OCI-LY3 (cell line): ENCODE data around the gene TEX26.

Experiments used
- H2AFZ ChIP-seq: fragments of 200-600, 300-600 bp; shearing (Covaris generic); 2 replicates; pipeline ENCODE4 v1.6.0; 2014; ENCODE audit warnings: antibody characterized with exemption, low read depth, low read length
- H3K27ac ChIP-seq: fragments of 200-600, 300-600 bp; sonication (generic); 2 replicates; pipeline ENCODE4 v1.5.1; 2014; ENCODE audit warnings: mild to moderate bottlenecking, low read length, moderate library complexity, mixed read lengths
- H3K27me3 ChIP-seq: fragments of 200-600, 300-600 bp; sonication (generic); 2 replicates; pipeline ENCODE4 v1.6.1; 2014; ENCODE audit warnings: low read depth, low read length, mixed read lengths
- H3K36me3 ChIP-seq: fragments of 200-600, 300-600 bp; sonication (generic); replicated peaks from 2 replicates; pipeline ENCODE3; 2014; ENCODE audit warnings: low read depth, low read length, mixed read lengths
- H3K4me1 ChIP-seq: fragments of 300-600, 200-600 bp; sonication (generic); 2 replicates; pipeline ENCODE4 v1.6.1; 2014; ENCODE audit warnings: low read length, mixed read lengths
- H3K4me2 ChIP-seq: fragments of 200-600, 300-600 bp; sonication (generic); 2 replicates; pipeline ENCODE4 v1.6.1; 2014; ENCODE audit warnings: low read length, mixed read lengths
- H3K4me3 ChIP-seq: fragments of 300-600, 200-600 bp; sonication (generic); 2 replicates; pipeline ENCODE4 v1.5.1; 2014; ENCODE audit warnings: antibody characterized with exemption, mild to moderate bottlenecking, low read length, moderate library complexity
- H3K79me2 ChIP-seq: fragments of 300-600, 200-600 bp; shearing (Covaris generic); 2 replicates; pipeline ENCODE4 v1.6.1; 2014; ENCODE audit warnings: mild to moderate bottlenecking, low read length, mixed read lengths
- H3K9ac ChIP-seq: fragments of 300-600, 200-600 bp; shearing (Covaris generic); 2 replicates; pipeline ENCODE4 v1.6.0; 2014; ENCODE audit warnings: mild to moderate bottlenecking, low read length, moderate library complexity
- H3K9me3 ChIP-seq: fragments of 200-600, 300-600 bp; shearing (Covaris generic); 2 replicates; pipeline ENCODE4 v1.6.1; 2014; ENCODE audit warnings: low read length, mixed read lengths; ENCODE audit not compliant: insufficient read depth
- H4K20me1 ChIP-seq: fragments of 200-600, 300-600 bp; sonication (generic); 2 replicates; pipeline ENCODE4 v1.6.1; 2016; ENCODE audit warnings: low read length, mixed read lengths; ENCODE audit not compliant: insufficient read depth
- CTCF ChIP-seq: fragments of 200-600, 300-600 bp; sonication (generic); IDR thresholded peaks from 2 replicates; pipeline ENCODE4 v1.5.1; 2014; ENCODE audit warnings: antibody characterized with exemption, low read length, low read depth
- EZH2phosphoT487 ChIP-seq: fragments of 200-600 bp; shearing (Covaris generic); IDR thresholded peaks from 2 replicates; pipeline ENCODE4 v1.6.1; 2018; ENCODE audit warnings: antibody characterized with exemption, mixed run types, low read depth

The TEX26 gene

GRCh38 chr13:30966101-30966500 lies 33.6 kb downstream of the TEX26 start:
- H3K9me3 ChIP-seq = no peaks in the 10 kb centered on the region
- peaks cover 85% of the 10 kb centered on the region for H3K27me3 ChIP-seq
- no peaks in the 10 kb centered on the region for H3K4me1 ChIP-seq
- no peak overlapping the region for H3K4me3 ChIP-seq
- H3K4me2 ChIP-seq = no peak overlapping the region
- no peaks in the 10 kb centered on the region for H3K36me3 ChIP-seq
- H3K27ac ChIP-seq = no peak overlapping the region
- no peak for TF ChIP-seq EZH2phosphoT487
- no peak for TF ChIP-seq CTCF
- no peak overlapping the region for H2AFZ ChIP-seq
- no peaks in the 10 kb centered on the region for H3K79me2 ChIP-seq
- H3K9ac ChIP-seq = no peak overlapping the region
- H4K20me1 ChIP-seq = no peaks in the 10 kb centered on the region

GRCh38 chr13:30968846-30969245 lies 36.4 kb downstream of the TEX26 start:
- Histone ChIP-seq H3K27ac (no peak overlapping the region), H3K27me3 (peaks cover 90% of the 10 kb centered on the region), H3K9ac (no peak overlapping the region), H3K4me3 (no peak overlapping the region), H3K9me3 (no peaks in the 10 kb centered on the region), H3K4me2 (no peak overlapping the region), H3K79me2 (no peaks in the 10 kb centered on the region), H2AFZ (no peak overlapping the region), H4K20me1 (no peaks in the 10 kb centered on the region), H3K36me3 (no peaks in the 10 kb centered on the region), H3K4me1 (no peaks in the 10 kb centered on the region)
- no peak for TF ChIP-seq CTCF
- TF ChIP-seq EZH2phosphoT487 = no peak

GRCh38 chr13:30971575-30971974 lies 39.1 kb downstream of the TEX26 start:
- peaks cover 7% of the 10 kb centered on the region; the same call in 1 of the 2 replicates for H3K4me1 ChIP-seq
- H2AFZ ChIP-seq = no peak overlapping the region
- H3K27ac ChIP-seq = no peak overlapping the region
- no peak overlapping the region for H3K9ac ChIP-seq
- no peaks in the 10 kb centered on the region for H3K36me3 ChIP-seq
- H4K20me1 ChIP-seq = no peaks in the 10 kb centered on the region
- H3K27me3 ChIP-seq = peaks cover 73% of the 10 kb centered on the region
- H3K9me3 ChIP-seq = no peaks in the 10 kb centered on the region
- no peak overlapping the region for H3K4me3 ChIP-seq
- no peak overlapping the region for H3K4me2 ChIP-seq
- no peaks in the 10 kb centered on the region for H3K79me2 ChIP-seq
- TF ChIP-seq CTCF (no peak), EZH2phosphoT487 (no peak)

- H3K9ac ChIP-seq = no peak overlapping the region
- H3K4me1 ChIP-seq = peaks cover 7% of the 10 kb centered on the region; the same call in 1 of the 2 replicates
- no peaks in the 10 kb centered on the region for H3K9me3 ChIP-seq
- no peaks in the 10 kb centered on the region for H3K79me2 ChIP-seq
- H2AFZ ChIP-seq = no peak overlapping the region
- H3K27ac ChIP-seq = no peak overlapping the region
- no peaks in the 10 kb centered on the region for H4K20me1 ChIP-seq
- no peak overlapping the region for H3K4me3 ChIP-seq
- H3K36me3 ChIP-seq = no peaks in the 10 kb centered on the region
- TF ChIP-seq CTCF = no peak
- TF ChIP-seq EZH2phosphoT487 = no peak
- H3K4me2 ChIP-seq = no peak overlapping the region
- peaks cover 73% of the 10 kb centered on the region for H3K27me3 ChIP-seq
Measured at GRCh38 chr13:30972888-30973377, 40.5 kb downstream of the TEX26 start.
